Lung microvascular endothelial cell (primary cell): ENCODE measurements around the gene TNFRSF18. TPM values are rescaled to one million over a fixed set of nuclear protein-coding genes. Genes with fewer than 3 reads are reported as not detected.

Source experiments
- total RNA-seq: library from RNA; depleted of rRNA; stranded (reverse); fragments of >200 nt; gene quantifications from 2 replicates; pipeline ENCODE4 v1.2.1, GENCODE V29; 2014

The TNFRSF18 gene
- total RNA-seq, 1 donor from 2014 or later: 0.60 TPM

Other genes starting within 250 kb of the TNFRSF18 start
- gene NOC2L, start 247.3 kb downstream of the TNFRSF18 start, total RNA-seq: 51.4 and 58.3 TPM in 2 replicates
- 2.2 and 3.6 TPM in 2 replicates for gene KLHL17, start 246.0 kb downstream of the TNFRSF18 start, total RNA-seq
- under 0.01 and 0.22 TPM in 2 replicates for gene PLEKHN1, start 240.1 kb downstream of the TNFRSF18 start, total RNA-seq
- not detected in 2 replicates for gene PERM1, start 224.5 kb downstream of the TNFRSF18 start, total RNA-seq
- 23.3 and 24.8 TPM in 2 replicates for gene HES4, start 206.5 kb downstream of the TNFRSF18 start, total RNA-seq
- gene ISG15, start 193.1 kb downstream of the TNFRSF18 start, total RNA-seq: 109 TPM in 2 replicates
- gene AGRN, start 186.5 kb downstream of the TNFRSF18 start, total RNA-seq: 35.7 and 53.8 TPM in 2 replicates
- gene RNF223, start 132.3 kb downstream of the TNFRSF18 start, total RNA-seq: not detected in 2 replicates
- 4.8 and 5.2 TPM in 2 replicates for gene C1orf159, start 90.5 kb downstream of the TNFRSF18 start, total RNA-seq
- gene TTLL10, start 32.7 kb downstream of the TNFRSF18 start, total RNA-seq: not detected in 2 replicates
- 1.5 and 4.2 TPM in 2 replicates for gene TNFRSF4, start 7.6 kb upstream of the TNFRSF18 start, total RNA-seq
- gene SDF4, start 25.4 kb upstream of the TNFRSF18 start, total RNA-seq: 59.3 and 93.5 TPM in 2 replicates
- gene B3GALT6, start 25.6 kb upstream of the TNFRSF18 start, total RNA-seq: 14.8 and 30.4 TPM in 2 replicates
- gene C1QTNF12, start 40.1 kb upstream of the TNFRSF18 start, total RNA-seq: 0.20 and 0.22 TPM in 2 replicates
- 28.1 and 34.9 TPM in 2 replicates for gene UBE2J2, start 67.3 kb upstream of the TNFRSF18 start, total RNA-seq
- under 0.01 and 0.20 TPM in 2 replicates for gene SCNN1D, start 73.8 kb upstream of the TNFRSF18 start, total RNA-seq
- 10.0 and 14.7 TPM in 2 replicates for gene ACAP3, start 101.3 kb upstream of the TNFRSF18 start, total RNA-seq
- gene PUSL1, start 102.0 kb upstream of the TNFRSF18 start, total RNA-seq: 6.9 and 8.1 TPM in 2 replicates
- gene INTS11, start 118.1 kb upstream of the TNFRSF18 start, total RNA-seq: 44.9 and 50.4 TPM in 2 replicates
- 10.7 and 16.3 TPM in 2 replicates for gene CPTP, start 118.2 kb upstream of the TNFRSF18 start, total RNA-seq
- gene TAS1R3, start 124.7 kb upstream of the TNFRSF18 start, total RNA-seq: under 0.01 and 0.20 TPM in 2 replicates
- gene DVL1, start 142.8 kb upstream of the TNFRSF18 start, total RNA-seq: 19.4 and 39.7 TPM in 2 replicates
- gene MXRA8, start 152.0 kb upstream of the TNFRSF18 start, total RNA-seq: 0.20 and 0.44 TPM in 2 replicates
- 83.2 and 87.7 TPM in 2 replicates for gene AURKAIP1, start 168.6 kb upstream of the TNFRSF18 start, total RNA-seq
- 36.0 and 57.9 TPM in 2 replicates for gene CCNL2, start 192.7 kb upstream of the TNFRSF18 start, total RNA-seq
- 79.8 and 90.2 TPM in 2 replicates for gene MRPL20, start 200.7 kb upstream of the TNFRSF18 start, total RNA-seq
- under 0.01 and 0.22 TPM in 2 replicates for gene ANKRD65, start 214.7 kb upstream of the TNFRSF18 start, total RNA-seq
- 2.2 and 5.0 TPM in 2 replicates for gene VWA1, start 229.1 kb upstream of the TNFRSF18 start, total RNA-seq
- gene ATAD3C, start 243.1 kb upstream of the TNFRSF18 start, total RNA-seq: under 0.01 TPM in 2 replicates